Activated CD8-positive, alpha-beta memory T cell treated with anti-CD3 and anti-CD28 coated beads for 4 hours (primary cell): ENCODE results near the gene MUCL3.
A peak's percentile ranks its signal among the peaks of the same experiment; 100 is the strongest.
"Not testable (repeated sequence)": the region's sequence is repeated elsewhere in the genome, so short reads cannot be mapped to it uniquely, and the experiment has no call there.

Experiments used
- DNase-seq, 2 donors: peaks; one replicate each; pipeline ENCODE4 v3.0.0-alpha.2; 2020; ENCODE audit warnings: low read depth in 2 of 2

MUCL3 gene

DNA sequence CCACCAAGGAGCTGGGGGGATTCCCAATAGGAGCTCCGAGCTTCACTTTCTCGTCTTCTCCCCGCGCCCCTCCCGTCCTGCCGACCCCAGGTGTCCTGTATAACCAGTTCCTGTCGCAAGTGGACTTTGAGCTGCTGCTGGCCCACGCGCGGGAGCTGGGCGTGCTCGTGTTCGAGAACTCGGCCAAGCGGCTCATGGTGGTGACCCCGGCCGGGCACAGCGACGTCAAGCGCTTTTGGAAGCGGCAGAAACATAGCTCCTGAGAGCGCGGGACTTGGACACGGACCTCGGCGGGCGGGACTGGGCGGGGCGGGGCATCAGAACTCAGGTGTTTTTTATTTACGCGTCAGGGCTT, 27.1 kb upstream of the MUCL3 start:
- no peak for DNase-seq

DNA sequence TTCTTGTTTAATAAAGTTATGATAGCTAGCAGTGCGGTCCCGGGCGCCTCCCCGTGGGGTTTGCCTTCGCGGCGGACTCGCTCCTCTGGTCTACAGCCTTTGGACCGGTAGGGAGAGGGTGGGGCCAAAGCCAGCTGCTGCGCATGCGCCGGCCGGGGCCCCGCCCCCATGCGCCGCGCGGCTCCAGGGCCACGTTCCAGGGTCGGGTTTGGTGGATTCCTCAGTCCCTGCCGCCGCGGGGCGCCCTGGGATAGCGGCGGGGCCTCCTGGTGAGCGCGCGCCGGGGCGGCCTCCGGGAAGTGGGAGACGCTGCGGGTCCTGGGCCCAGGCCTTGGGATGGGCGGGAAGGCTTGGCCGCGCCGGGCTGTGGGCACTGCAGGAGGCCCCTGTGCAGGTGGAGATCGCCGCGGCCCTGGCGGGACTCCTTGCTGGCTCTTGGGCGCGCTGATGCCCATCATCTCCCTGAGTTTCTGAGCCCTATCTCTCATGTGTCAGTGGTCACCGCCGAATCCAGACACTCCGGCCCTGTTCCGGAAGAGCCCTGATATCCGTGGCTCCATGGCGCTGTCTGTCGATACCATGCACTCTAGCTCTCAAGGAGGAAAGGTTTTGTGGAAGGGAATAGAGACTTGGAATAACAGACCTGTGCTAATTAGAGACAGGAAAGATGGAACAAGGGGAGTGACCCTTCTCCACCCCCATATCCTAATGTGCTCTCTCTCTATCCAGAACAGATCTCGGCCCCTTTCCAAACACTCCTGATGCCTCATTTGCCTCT, 26.5 kb upstream of the MUCL3 start, which contains the start of gene VARS2:
Gene VARS2 (plus strand): TSS at position 163 of the 778 bp plus-strand sequence. CDS start 599 bp downstream, at position 762.
- peak; percentile 70 to 74 for DNase-seq

DNA sequence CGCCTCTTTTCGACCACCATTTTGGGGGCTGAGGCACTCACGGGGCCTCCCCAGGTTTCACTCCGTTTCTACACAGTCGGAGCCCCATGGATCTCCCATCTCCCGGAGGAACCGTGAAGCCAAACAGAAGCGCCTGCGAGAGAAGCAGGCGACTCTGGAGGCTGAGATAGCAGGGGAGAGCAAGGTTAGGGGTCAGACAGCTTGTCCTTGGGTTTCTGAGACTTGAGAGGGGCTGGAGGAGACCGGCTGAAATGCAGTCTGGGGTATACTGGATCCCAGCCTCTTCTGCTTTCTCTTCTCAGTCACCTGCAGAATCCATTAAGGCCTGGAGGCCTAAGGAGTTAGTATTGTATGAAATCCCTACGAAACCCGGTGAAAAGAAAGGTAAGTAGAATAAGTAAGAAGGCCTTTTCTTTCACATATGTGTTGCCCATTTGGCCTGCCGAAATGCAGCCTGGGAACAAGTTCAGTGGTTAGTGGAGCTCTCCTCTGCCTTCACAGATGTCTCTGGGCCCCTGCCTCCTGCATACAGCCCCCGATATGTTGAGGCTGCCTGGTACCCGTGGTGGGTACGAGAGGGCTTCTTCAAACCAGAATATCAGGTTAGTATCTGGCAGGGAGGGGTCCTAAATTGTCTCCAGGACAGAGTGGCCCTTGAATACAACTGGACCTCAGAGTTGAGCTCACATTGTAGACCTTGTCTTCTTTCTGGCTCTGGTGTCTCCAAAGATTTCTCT, 25.8 kb upstream of the MUCL3 start:
- no peak for DNase-seq

DNA sequence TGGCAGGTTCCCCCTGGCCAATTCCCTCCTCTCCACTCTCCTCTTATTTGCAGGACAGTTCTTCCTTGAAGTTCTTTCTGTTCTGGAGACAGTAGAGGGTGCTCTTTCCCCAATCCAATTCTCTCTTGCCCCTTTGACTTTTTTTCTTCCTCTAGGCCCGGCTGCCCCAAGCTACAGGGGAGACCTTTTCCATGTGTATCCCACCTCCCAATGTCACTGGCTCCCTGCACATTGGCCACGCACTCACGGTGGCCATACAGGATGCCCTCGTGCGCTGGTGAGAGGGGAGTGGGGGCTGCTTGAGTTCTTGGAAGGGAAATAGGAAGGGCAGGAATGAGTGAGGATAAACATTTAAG, 25.2 kb upstream of the MUCL3 start:
- no peak for DNase-seq

DNA sequence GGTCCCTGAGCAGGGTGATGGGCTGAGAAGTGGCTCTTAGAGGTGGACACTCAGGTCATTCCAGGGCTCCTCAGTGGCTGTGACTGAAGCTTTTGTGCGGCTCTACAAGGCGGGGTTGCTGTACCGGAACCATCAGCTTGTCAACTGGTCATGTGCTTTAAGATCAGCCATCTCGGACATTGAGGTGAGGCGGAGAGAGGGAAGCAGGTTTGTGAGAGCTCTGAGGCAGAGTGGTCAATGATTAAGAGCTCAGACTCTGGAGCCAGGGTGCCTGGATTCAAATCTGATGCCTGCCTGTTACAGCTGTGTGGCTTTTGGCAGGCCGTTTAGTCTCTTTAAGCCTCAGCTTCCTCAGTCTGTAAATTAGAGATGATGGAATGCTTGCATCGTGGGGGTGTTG, 23.7 kb upstream of the MUCL3 start:
- no peak for DNase-seq

DNA sequence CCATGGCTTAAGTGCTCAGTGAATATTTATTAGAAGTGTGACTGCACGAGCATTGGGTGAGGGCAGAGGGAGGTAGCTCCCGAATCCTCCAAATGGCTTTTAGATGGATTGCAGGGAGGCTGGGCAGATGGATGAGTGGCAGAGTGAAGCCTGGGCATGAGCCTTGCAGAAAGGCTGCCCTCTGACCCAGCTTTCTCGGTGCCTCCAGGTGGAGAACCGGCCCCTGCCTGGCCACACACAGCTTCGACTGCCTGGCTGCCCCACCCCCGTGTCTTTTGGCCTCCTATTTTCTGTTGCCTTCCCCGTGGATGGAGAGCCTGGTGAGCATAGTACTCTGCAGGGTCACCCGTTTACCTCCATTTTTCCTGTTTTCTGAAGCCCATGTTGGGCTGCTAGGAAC, 23.3 kb upstream of the MUCL3 start:
- no peak for DNase-seq

DNA sequence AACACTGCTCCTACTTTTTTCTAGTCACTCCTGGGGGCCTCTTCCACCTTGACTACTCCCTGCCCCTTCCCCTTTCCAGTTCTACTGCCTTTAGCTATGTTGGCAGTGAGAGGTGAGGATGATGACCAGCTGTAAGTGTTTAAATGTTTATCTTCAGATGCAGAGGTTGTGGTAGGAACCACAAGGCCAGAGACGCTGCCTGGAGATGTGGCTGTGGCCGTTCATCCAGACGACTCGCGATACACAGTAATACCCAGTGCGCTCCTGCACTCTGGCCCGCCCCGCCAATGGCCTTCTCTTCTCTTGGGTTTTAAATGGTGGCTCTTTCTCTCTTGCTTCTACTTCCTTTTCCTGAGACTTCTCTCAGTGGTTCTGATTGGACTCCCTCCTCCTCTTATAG, 22.1 kb upstream of the MUCL3 start:
- no peak for DNase-seq

DNA sequence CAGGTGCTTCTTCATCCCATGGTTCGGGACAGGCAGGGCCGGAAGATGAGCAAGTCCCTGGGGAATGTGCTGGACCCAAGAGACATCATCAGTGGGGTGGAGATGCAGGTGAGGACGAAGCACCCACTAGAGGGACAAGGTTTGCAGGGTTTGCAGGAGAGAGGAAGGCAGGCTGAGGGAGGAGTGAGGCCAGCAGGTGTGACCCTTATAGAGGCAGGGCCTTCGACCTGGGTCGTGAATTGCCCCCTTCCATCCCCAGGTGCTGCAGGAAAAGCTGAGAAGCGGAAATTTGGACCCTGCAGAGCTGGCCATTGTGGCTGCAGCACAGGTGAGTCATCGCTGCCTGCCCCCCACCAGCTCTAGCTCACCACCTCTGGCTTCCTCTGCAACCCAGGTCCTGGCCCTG, 18.3 kb upstream of the MUCL3 start:
- DNase-seq = no peak

DNA sequence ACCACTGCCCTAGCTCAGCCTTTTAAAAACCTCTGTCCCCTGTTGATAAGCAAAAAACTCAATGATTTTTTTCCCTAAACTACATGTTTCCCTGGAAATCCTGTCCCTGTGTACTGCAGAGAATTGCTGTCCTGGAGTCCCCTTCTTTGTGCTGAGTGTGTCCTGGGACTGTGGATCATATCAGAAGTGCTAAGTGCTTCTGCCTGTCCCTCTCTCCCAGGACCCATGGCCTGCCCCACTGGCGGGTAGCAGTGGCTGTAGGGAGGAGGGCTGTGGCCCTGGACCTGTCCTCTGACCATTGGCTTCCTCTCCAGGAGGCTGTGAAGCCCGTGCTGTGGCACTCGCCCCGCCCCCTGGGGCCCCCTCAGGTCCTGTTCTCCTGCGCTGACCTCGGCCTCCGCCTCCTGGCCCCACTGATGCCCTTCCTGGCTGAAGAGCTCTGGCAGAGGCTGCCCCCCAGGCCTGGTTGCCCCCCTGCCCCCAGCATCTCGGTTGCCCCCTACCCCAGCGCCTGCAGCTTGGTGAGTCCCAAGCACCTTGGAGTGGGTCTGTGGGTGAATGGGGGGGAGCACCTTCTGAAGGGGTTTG, 16.6 kb upstream of the MUCL3 start:
- DNase-seq = not testable (repeated sequence)

DNA sequence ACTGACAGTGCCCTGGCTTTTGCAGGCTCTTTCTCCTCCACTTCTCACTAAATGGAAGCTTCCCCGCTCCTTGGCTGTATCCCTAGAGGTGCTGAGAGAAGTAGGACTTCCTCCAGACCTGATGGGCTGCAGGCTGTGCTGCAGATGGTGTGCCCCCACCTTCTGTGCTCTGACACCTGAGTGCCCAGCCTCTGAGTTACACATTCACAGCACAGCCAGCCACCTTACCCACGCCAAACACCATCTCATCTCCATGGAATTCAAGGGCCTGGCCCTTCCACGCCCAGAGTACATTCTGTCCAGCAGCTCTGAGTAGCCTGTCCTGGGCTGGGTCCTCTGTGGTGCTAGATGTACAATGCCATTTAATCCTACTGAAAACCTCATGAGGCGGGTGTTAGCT, 14.1 kb upstream of the MUCL3 start:
- DNase-seq = no peak

DNA sequence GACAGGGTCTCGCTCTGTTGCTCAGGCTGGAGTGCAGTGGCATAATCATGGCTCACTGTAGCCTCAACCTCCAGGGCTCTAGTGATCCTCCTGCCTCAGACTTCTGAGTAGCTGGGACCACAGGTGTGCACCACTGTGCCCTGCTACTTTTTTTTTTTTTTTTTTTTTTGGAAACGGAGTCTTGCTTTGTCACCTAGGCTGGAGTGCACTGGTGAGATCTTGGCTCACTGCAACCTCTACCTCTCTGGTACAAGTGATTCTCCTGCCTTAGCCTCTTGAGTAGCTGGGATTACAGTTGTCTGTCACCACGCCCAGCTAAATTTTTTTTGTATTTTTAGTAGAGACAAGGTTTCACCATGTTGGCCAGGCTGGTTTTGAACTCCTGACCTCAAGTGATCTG, 13.7 kb upstream of the MUCL3 start:
- not testable (repeated sequence) for DNase-seq

DNA sequence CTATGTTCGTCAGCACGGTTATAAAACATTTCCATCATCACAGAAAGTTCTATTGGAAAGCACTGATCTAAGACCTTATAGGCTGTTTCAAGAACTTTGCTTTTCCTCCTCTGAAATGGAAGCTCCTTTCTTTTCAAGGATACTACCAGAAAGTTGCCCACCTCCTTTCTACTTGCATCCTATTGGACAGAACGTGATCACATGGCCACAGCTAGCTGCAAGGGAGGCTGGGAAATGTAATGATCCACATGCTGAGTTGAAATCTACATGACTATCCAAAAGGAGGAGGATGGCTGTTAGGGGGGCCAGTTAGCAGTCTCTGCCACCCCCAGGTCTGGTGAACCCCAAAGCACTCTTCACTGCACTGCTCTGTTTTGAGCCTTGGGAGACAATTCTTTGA, 12.1 kb upstream of the MUCL3 start:
- no peak for DNase-seq

DNA sequence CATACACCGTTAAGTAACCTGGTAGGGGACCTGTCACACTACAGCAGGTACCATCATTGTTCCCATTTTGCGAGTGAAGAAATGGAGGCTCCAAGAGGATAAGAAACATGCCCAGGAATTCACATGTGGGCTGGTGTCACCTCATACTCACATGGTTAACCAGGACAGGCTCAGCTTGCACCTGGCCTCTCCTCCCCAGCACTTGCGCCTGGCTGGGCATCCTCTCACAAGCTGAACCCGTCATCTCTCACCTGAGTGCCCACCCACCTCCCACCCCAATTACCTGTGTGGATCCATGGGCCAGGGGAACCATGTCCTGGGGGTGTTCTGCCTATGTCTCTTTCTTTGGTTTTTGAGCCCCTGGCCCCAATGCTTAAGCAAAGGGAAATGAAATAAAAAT, 10.3 kb upstream of the MUCL3 start:
- no peak for DNase-seq

DNA sequence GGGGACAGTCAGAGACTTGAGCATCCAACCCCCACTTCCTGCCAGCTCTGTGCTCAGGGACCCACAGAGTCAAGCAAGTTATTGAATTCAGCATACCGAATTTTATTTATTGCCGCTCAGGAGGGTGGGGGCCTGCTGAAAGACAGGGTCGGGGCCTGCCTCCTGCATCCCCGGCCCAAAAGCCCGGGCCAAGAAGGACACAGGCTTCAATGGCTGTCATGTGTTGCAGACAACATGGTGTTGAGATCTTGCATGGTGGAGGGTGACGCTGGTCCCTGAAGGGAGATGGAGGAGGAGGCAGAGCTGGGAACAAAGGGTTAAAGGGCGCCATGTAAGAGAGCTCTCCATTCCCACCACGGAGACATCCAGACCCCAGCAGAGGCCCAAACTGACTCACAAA, 9.5 kb upstream of the MUCL3 start:
- DNase-seq = no peak

DNA sequence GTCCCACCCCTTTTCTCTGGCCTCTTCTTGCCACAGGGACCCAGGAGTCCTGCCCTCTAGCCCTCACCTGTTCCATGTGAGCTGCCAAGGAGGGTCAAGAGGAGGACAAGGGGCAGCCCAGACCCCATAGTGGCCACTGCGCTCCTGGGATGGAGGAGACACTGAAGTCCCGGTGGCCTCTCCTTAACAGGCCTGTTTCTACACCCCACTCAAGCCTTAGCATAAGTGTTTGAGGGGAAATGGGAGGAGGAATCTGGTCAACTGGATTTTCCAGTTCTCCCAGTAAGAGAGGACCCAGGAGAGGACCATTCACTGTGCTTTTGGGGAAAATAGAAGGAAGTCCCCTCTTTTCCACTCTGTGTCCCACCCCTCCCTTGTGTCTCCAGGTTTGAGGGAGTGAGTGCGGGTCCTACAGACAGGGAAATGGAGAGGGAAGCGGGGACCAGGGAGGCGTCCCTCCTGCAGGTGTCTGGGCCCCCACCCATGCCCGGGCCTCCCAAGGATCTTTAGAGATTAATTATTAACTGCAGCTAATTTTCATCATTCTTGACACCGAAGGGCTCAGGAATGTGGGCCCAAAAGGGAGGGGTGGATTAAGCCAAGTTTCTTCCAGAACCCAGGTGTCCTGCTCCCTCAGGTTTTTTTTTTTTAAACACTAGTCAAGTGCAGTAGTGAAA, 8.7 kb upstream of the MUCL3 start, which contains the start of gene SFTA2:
Gene SFTA2 (minus strand): TSS at position 202 of the 677 bp plus-strand sequence. CDS start 74 bp downstream, at position 128.
- DNase-seq = no peak

DNA sequence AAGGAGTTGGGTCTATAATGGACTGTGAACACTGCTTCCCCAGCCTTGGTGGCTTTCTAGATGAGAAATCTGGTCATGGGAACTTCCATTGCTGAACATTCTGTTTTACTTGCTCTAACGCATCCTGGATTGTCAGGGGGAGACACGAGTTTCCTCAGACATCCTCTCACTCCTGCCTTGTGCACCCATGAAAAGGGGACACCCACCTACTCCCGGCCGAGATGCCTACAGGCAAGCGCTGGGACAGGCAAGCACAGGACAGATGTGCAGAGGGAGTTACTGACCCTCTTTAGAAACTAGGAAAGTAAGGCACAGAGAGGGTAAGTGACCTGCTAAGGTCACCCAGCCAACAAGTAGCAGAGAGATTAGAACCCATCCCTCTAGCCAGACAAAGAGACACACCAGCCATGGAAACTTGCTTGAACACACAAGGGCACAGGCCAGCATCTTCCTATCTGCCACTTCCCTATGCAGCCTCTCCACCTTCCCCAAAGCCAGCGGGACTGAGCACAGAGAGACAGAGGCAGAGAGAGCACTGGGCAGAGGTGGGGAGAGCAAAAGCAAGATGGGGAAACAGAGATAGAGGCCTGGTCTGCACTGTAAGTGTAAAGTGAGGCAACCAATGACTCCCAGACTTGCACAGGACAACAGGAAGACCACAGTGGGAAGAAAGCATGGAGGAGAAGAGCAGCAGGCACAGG, 8.0 kb upstream of the MUCL3 start:
- DNase-seq = no peak

DNA sequence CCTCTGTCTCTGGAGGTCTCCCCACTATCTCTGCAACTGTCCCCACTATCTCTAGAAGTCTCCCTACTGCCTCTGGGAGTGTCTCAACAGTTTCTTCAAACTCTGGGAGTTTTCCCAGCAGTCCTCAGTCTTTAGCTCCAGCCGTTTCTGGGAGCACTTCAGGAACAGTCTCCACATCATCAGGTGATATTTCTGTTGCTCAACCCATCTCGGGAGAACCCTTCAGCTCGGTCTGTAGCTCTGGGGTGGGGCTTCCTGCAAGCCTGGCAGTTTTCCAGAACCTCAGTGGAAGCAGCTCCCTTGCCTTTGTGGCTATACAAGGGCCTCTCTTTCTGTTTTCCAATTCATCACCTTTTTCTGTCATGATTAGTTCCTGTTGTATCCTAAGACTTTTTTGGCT, 5.8 kb upstream of the MUCL3 start:
- DNase-seq = no peak

DNA sequence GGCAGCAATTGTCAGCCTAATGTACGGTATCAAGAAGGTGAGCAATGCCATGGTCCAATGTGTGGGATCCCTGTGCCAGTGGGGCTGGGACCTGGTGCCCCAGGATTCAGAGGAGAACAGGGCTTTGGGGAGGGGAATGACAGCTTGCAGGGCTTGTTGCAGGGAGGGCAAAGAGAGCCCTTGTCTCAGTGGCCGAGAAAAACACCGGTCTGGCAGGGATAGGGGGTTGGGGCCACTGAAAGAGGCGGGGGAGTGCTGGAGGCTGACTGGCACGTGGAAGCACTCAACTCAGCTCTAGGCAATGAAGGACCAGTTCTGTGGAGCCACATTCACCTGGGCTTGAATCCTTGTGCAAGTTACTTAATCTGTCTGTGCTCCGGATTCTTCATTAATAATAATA, 3.5 kb upstream of the MUCL3 start:
- no peak for DNase-seq

DNA sequence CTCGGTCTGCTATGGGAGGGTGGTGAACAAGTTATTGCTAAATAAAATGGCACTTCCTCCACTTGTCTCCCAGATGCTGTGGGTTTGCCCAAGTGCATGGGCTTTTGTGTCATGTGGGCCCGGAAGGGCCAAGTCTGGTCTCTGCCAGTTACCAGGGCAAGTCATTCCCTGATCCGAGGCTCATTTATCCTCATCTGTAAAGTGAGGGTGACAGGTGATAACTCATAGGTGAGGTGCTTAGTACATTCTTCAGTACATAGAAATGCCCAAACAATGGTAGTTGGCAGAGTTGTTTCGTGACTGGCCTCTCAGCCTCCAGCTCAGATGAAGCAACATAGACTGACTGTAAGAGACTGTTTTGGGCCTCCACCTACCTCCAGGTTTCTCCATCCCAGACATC, 2.0 kb upstream of the MUCL3 start:
- DNase-seq = no peak

DNA sequence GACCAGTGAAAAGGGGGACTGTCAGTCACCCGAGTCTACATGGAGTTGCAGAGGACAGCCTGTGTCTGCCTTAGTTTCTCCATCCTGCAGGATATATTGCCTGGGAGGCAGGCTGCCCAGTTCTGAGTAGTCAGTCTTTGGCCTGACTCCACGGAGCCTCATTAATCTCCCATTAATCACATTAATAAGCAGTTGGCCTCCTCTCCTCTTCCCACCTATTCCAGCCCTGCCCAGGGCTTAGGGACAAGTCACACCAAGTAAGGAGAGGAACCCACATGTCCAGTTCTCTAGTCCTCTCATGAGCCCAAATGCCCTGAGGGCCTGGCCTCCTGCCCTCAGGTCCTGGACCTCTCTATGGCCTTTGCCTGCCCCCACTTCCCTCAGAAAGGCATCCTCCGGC, 1.3 kb upstream of the MUCL3 start:
- no peak for DNase-seq

DNA sequence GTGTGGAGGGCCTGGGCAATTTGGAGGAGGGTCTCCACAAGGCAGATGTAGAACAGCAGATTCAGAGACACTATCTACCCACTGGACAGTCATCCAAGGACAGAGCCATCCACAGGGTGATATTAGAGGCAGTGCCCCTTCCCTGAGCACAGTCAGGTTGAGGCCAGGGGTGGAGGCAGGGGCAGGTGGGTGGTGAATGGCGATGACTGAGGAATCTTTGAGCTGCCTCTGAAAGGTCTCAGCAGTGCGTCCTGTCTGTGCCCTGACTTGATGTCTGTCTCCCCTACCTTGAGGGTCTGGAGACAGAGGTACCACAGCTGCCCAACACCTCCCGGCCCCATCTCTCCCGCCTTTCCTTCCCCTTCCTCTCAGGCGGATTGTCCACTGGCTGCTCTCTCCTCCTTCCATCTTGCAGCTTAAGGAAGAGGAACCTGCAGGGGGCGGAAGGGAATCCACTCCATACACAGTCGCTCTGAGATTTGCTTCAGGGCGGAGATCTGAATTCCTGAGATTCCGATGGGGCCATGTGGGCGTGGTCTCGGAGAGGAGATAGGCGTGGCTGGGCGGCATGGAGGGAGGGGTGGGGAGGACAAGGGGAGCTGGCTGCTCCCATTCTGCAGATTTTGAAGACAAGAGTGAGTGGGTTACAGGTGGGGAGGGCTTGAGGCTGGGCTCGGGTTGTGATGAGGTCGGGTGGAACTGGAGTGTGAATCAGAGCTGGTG, 1.7 kb downstream of the MUCL3 start:
- no peak for DNase-seq
